ENCODE measurements around the gene CCDC47.
A peak's percentile ranks its signal among the peaks of the same experiment; 100 is the strongest.

Gene CCDC47

GRCh38 chr17:63698381-63698885 is 75.0 kb downstream of the CCDC47 start:
- DNase-seq (ENCODE audit: low read depth) = no peak

GRCh38 chr17:63697341-63698286 is 75.8 kb downstream of the CCDC47 start:
- DNase-seq (ENCODE audit: low read depth) = peak; percentile 48

DNA sequence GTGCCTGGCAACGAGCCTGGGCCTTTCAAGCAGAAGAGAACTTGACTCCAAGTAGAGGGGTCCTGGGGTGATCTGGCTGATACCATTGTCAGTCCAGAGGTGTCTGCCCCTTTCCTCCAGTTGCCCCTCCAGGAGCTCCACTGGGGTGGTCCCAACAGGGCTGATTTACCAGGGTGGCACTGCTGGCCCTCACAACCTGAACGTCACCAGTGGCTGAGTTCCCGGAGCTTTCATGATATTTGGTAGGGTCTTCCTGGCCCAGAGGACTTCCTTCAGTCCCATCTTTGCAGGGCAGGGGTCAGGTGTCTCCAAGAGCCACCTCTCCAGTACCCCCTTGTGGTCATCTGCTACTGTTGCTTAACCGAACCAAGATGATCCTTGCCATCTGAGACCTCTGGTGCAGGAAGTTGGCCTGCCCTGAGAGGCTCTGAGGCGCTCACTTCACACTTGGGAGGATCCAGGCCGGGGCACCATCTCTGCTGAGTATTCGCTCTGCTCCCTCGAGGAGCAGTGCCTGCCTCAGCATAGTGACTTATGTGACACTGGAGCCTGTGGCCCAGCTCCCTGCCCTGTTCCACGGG is 76.9 kb downstream of the CCDC47 start:
- peak; percentile 64 for DNase-seq (ENCODE audit: low read depth)

DNA sequence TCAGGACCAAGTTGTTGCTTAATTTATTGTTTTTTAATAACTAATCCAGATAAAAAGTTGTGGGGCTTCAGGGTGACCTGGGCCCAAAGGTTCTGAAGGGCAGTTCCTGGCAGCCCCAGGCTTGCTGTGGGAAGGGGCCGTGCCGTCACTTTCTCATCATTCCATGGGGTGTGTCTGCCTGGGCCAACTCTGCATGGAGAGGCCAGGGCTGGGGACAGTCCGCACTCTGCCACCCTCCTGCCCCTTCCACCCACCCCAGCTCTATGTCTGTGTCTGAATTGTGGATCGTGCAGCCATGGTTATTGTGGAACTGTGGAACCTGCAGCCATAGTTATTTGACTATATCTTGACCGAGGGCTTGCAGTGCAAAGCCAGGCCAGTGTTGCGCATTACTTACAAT is 77.5 kb downstream of the CCDC47 start:
- DNase-seq (ENCODE audit: low read depth) = no peak
